Astrocyte (in vitro differentiated cells and primary cell): ENCODE results near the gene ITPA.

Source experiments
- EZH2 ChIP-seq: IDR thresholded peaks from 2 replicates; pipeline ENCODE4 v1.6.1; 2012; ENCODE audit warnings: mild to moderate bottlenecking, low read length, inconsistent platforms; ENCODE audit not compliant: insufficient read depth
- TF ChIP-seq, protein P1 (sequence below): IDR thresholded peaks from 2 replicates; pipeline ENCODE4 v1.5.1; 2011; ENCODE audit warnings: low read depth, mild to moderate bottlenecking, inconsistent platforms, low read length, moderate library complexity; ENCODE audit not compliant: insufficient read depth

DNA sequence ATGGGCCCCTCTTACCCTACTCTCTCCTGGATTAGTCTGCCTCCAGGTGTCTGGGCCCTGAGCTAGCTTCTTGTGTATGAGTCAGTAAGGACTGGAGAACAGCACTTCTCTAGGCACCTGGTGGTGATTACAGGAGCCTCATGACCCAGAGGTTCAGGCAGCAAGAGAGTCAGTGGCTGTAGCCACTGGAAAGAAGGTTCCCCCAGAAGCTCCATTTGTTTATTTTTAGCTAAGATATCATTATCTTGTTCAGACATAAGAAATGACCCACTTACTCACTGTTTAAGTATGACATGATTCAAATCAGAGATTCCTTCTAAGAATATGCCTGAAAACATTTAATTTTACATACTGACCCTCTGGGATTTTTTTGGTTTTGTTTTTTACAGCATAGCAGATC, 53.3 kb downstream of the ITPA start:
- TF ChIP-seq, protein P1, sequence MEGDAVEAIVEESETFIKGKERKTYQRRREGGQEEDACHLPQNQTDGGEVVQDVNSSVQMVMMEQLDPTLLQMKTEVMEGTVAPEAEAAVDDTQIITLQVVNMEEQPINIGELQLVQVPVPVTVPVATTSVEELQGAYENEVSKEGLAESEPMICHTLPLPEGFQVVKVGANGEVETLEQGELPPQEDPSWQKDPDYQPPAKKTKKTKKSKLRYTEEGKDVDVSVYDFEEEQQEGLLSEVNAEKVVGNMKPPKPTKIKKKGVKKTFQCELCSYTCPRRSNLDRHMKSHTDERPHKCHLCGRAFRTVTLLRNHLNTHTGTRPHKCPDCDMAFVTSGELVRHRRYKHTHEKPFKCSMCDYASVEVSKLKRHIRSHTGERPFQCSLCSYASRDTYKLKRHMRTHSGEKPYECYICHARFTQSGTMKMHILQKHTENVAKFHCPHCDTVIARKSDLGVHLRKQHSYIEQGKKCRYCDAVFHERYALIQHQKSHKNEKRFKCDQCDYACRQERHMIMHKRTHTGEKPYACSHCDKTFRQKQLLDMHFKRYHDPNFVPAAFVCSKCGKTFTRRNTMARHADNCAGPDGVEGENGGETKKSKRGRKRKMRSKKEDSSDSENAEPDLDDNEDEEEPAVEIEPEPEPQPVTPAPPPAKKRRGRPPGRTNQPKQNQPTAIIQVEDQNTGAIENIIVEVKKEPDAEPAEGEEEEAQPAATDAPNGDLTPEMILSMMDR = no peak
- no peak for TF ChIP-seq EZH2
